ENCODE measurements around the gene PROM2. TPM values are rescaled to one million over a fixed set of nuclear protein-coding genes. Genes with fewer than 3 reads are reported as not detected.

The PROM2 gene
- total RNA-seq, 1 donor from 2014 or later, result 1.7 TPM

- Mint-ChIP-seq H3K9me3 (ENCODE audit: low read depth) (no peaks in the 10 kb centered on the region), H3K4me1 (ENCODE audit: low read depth) (no peaks in the 10 kb centered on the region), H3K36me3 (ENCODE audit: low read depth) (no peaks in the 10 kb centered on the region), H3K27ac (ENCODE audit: unreplicated experiment) (no peak overlapping the region), H3K4me3 (ENCODE audit: unreplicated experiment) (no peak overlapping the region), H3K27me3 (ENCODE audit: low read depth) (no peaks in the 10 kb centered on the region)
- DNase-seq (ENCODE audit: low spot score), result peak; percentile 83
- TF ChIP-seq CTCF (IDR thresholded peaks at IDR 0.05), result no peak
Measured at GRCh38 chr2:95276888-95277245, 2.6 kb downstream of the PROM2 start.

GRCh38 chr2:95277246-95277906, 3.1 kb downstream of the PROM2 start:
- no peaks in the 10 kb centered on the region for H3K27me3 Mint-ChIP-seq (ENCODE audit: low read depth)
- peaks cover 2% of the 10 kb centered on the region for H3K36me3 Mint-ChIP-seq (ENCODE audit: low read depth)
- H3K4me1 Mint-ChIP-seq (ENCODE audit: low read depth), result no peaks in the 10 kb centered on the region
- no peak for DNase-seq (ENCODE audit: low spot score)
- H3K27ac Mint-ChIP-seq (ENCODE audit: unreplicated experiment), result no peak overlapping the region
- no peak overlapping the region for H3K4me3 Mint-ChIP-seq (ENCODE audit: unreplicated experiment)
- TF ChIP-seq CTCF (IDR thresholded peaks at IDR 0.05), result no peak
- no peaks in the 10 kb centered on the region for H3K9me3 Mint-ChIP-seq (ENCODE audit: low read depth)

DNA sequence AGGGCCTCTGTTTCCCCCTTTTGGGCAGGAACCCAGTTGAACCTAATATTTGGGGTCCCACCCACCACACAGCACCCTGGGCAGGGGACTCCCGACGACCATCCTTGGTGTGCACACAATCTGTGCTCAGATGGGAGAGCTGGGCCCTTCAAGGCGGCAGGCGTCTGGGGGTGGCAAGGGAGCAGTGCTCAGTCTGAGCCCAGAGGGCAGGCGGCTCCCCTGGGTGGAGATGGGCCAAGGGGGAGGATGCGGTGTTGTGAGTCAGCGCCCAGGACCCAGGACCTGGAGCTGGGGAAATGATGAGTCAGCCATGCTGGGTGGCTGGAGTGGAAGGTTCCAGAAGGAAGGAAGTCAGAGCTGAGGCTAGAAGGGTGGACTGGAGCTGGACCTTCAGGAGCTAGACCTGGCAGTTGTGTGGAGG, 3.8 kb downstream of the PROM2 start:
- Mint-ChIP-seq H3K4me1 (ENCODE audit: low read depth) (no peaks in the 10 kb centered on the region), H3K36me3 (ENCODE audit: low read depth) (peaks cover 2% of the 10 kb centered on the region), H3K4me3 (ENCODE audit: unreplicated experiment) (no peak overlapping the region), H3K9me3 (ENCODE audit: low read depth) (no peaks in the 10 kb centered on the region), H3K27me3 (ENCODE audit: low read depth) (no peaks in the 10 kb centered on the region), H3K27ac (ENCODE audit: unreplicated experiment) (no peak overlapping the region)
- DNase-seq (ENCODE audit: low spot score), result peak; percentile 77
- TF ChIP-seq CTCF (IDR thresholded peaks at IDR 0.05), result no peak

GRCh38 chr2:95278637-95279225, 4.5 kb downstream of the PROM2 start:
- no peak for TF ChIP-seq CTCF (IDR thresholded peaks at IDR 0.05)
- peak; percentile 86 for DNase-seq (ENCODE audit: low spot score)
- H3K36me3 Mint-ChIP-seq (ENCODE audit: low read depth), result peaks cover 2% of the 10 kb centered on the region
- H3K27ac Mint-ChIP-seq (ENCODE audit: unreplicated experiment), result no peak overlapping the region
- H3K27me3 Mint-ChIP-seq (ENCODE audit: low read depth), result no peaks in the 10 kb centered on the region
- no peaks in the 10 kb centered on the region for H3K9me3 Mint-ChIP-seq (ENCODE audit: low read depth)
- no peak overlapping the region for H3K4me3 Mint-ChIP-seq (ENCODE audit: unreplicated experiment)
- H3K4me1 Mint-ChIP-seq (ENCODE audit: low read depth), result no peaks in the 10 kb centered on the region

- Mint-ChIP-seq H3K36me3 (ENCODE audit: low read depth) (peaks cover 2% of the 10 kb centered on the region), H3K4me3 (ENCODE audit: unreplicated experiment) (no peak overlapping the region), H3K27me3 (ENCODE audit: low read depth) (no peaks in the 10 kb centered on the region), H3K9me3 (ENCODE audit: low read depth) (no peaks in the 10 kb centered on the region), H3K4me1 (ENCODE audit: low read depth) (no peaks in the 10 kb centered on the region), H3K27ac (ENCODE audit: unreplicated experiment) (no peak overlapping the region)
- peak; percentile 75 for DNase-seq (ENCODE audit: low spot score)
- TF ChIP-seq CTCF (IDR thresholded peaks at IDR 0.05), result no peak
Measured at GRCh38 chr2:95279435-95280035, 5.3 kb downstream of the PROM2 start.

Measured in chondrocyte (in vitro differentiated cells).